ENCODE data around the gene JPT1.

- no peak for TF ChIP-seq CTCF (conservative IDR thresholded peaks at IDR 0.05; ENCODE audit: low read depth in 2 of 2)
- no peak for TF ChIP-seq NANOG (IDR thresholded peaks at IDR 0.05; ENCODE audit: borderline replicate concordance)
- TF ChIP-seq POLR2AphosphoS5 (IDR thresholded peaks at IDR 0.05; ENCODE audit: low read depth) = no peak
Observed at GRCh38 chr17:75168998-75169397, 14.7 kb upstream of the JPT1 start.
